ENCODE data around the gene ZNF106.

The ZNF106 gene

GRCh38 chr15:42365921-42366550 lies 124.9 kb downstream of the ZNF106 start:
- DNase-seq = no peak

GRCh38 chr15:42364529-42364928 lies 126.4 kb downstream of the ZNF106 start:
- no peak for DNase-seq

DNA sequence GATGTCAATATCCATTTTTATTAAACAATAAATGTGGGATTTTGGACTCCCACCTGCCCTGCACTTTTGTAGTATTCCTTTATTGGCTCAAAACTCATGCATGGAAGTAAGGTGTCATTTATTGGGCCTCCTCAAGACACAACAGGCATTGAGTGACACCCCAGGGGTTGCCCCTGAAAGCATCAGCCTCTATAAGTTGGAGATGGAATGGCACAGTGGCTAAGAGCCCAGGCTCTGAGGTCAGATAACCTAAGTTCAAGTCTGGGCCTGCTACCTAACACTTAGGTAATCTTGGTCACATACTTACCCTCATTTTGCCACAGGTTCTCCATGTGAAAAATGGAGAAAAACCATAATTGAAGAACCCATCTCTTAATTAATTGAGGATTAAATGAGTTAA lies 127.0 kb downstream of the ZNF106 start:
- no peak for DNase-seq

GRCh38 chr15:42363487-42363886 lies 127.5 kb downstream of the ZNF106 start:
- no peak for DNase-seq
